CD4-positive, CD25-positive, alpha-beta regulatory T cell (primary cell): ENCODE data around the gene SLC13A4. TPM values are rescaled to one million over a fixed set of nuclear protein-coding genes. Genes with fewer than 3 reads are reported as not detected.
"Not testable (repeated sequence)": the region's sequence is repeated elsewhere in the genome, so short reads cannot be mapped to it uniquely, and the experiment has no call there.

Experiments
- ATAC-seq, 2 donors: fragments of 150-1000 bp; cut with Tn5 transposase; one replicate each; pipeline ENCODE4 v1.10.0; 2021; ENCODE audit warnings: low read depth in 2 of 2, moderate number of reproducible peaks in 2 of 2, moderate library complexity in 1 of 2
- DNase-seq, 3 donors: peaks; one replicate each; pipeline versions ENCODE4 v3.0.0 to v3.0.0-alpha.2; 2012 to 2022; ENCODE audit warnings: mixed read lengths in 1 of 3
- H3K27ac ChIP-seq: one replicate; pipeline ENCODE4 v1.7.0; 2013; ENCODE audit warnings: mild to moderate bottlenecking, low read length; ENCODE audit not compliant: insufficient read depth, poor library complexity, severe bottlenecking
- H3K27me3 ChIP-seq: one replicate; pipeline ENCODE4 v1.7.0; 2013; ENCODE audit warnings: low read length; ENCODE audit not compliant: control insufficient read depth, insufficient read depth
- H3K36me3 ChIP-seq: one replicate; pipeline ENCODE4 v1.7.0; 2013; ENCODE audit warnings: mild to moderate bottlenecking, low read length, moderate library complexity; ENCODE audit not compliant: control insufficient read depth, insufficient read depth
- H3K4me1 ChIP-seq: 2 replicates; pipeline ENCODE4 v1.7.0; 2013; ENCODE audit warnings: mild to moderate bottlenecking, low read length; ENCODE audit not compliant: insufficient read depth, control insufficient read depth, poor library complexity, severe bottlenecking
- H3K4me3 ChIP-seq: one replicate; pipeline ENCODE4 v1.7.0; 2013; ENCODE audit warnings: low read depth, mild to moderate bottlenecking, low read length, moderate library complexity
- H3K9me3 ChIP-seq, 2 experiments: 1 replicate in 1 of 2; 2 replicates in 1 of 2; pipeline ENCODE4 v1.7.0; 2013; ENCODE audit warnings: low read length in 2 of 2, mild to moderate bottlenecking in 1 of 2, moderate library complexity in 1 of 2; ENCODE audit not compliant: control insufficient read depth in 2 of 2
- H3K27ac Mint-ChIP-seq, 3 donors: one replicate each; pipeline ENCODE4 v1.8.0; 2020 to 2022; ENCODE audit warnings: mild to moderate bottlenecking in 3 of 3, mixed read lengths in 3 of 3, moderate library complexity in 2 of 3
- H3K27me3 Mint-ChIP-seq: one replicate; pipeline ENCODE4 v1.8.0; 2022; ENCODE audit warnings: mild to moderate bottlenecking, mixed read lengths
- H3K36me3 Mint-ChIP-seq: one replicate; pipeline ENCODE4 v1.8.0; 2020; ENCODE audit warnings: mixed read lengths
- H3K4me1 Mint-ChIP-seq, 4 donors: one replicate each; pipeline ENCODE4 v1.8.0; 2020 to 2022; ENCODE audit warnings: mixed read lengths in 4 of 4, mild to moderate bottlenecking in 1 of 4
- H3K4me3 Mint-ChIP-seq, 4 donors: one replicate each; pipeline ENCODE4 v1.8.0; 2020 to 2022; ENCODE audit warnings: mild to moderate bottlenecking in 4 of 4, mixed read lengths in 4 of 4, moderate library complexity in 3 of 4
- H3K9me3 Mint-ChIP-seq, 7 donors: one replicate each; pipeline ENCODE4 v1.8.0; 2020 to 2022; ENCODE audit warnings: mixed read lengths in 7 of 7, mild to moderate bottlenecking in 3 of 7, moderate library complexity in 2 of 7
- polyA plus RNA-seq, 4 donors: library from polyadenylated mRNA; unstranded; fragments of 300-500 nt; fragmentation: Illumina TruSeq; gene quantifications; one replicate each; pipeline ENCODE4 v1.2.3, GENCODE V29; 2021
- total RNA-seq: library from RNA; stranded (reverse); gene quantifications from one replicate; pipeline ENCODE4 v1.2.3, GENCODE V29; 2022

The SLC13A4 gene
- total and polyA plus RNA-seq, 5 donors from 2014 or later, result 0.02 to 0.24 (median 0.03) TPM; not detected in 2

DNA sequence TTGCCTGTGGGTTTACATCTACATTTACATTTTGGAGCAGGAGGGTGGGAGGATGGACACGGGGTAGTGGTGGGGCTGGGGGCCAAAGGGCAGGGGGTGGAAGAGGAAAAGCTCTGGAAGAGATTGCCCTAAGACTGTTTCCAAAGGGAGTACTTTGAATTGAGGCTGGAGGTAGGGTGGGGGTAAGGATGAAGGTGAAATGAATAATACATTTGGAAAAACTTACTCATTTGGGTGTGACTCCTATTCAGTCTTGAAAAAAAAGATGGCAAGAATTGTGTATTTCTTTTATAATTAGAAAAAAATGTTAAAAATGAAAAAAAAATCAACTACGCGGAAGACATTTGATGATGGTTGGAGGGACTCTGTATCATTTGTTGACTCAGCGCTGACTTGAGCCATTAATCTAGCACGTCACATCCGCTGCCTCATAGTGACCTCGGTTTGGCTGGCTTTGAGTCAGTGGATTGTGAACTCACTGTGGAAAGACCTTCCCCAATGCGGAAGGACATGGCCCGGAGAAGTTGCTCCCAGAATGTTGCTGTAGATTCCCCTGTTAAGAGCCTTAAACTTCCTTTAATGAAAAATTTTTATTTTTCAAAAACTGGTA lies 17.8 kb upstream of the SLC13A4 start:
- H3K4me1 Mint-ChIP-seq, result no peaks in the 10 kb centered on the region
- no peaks in the 10 kb centered on the region for H3K9me3 Mint-ChIP-seq

DNA sequence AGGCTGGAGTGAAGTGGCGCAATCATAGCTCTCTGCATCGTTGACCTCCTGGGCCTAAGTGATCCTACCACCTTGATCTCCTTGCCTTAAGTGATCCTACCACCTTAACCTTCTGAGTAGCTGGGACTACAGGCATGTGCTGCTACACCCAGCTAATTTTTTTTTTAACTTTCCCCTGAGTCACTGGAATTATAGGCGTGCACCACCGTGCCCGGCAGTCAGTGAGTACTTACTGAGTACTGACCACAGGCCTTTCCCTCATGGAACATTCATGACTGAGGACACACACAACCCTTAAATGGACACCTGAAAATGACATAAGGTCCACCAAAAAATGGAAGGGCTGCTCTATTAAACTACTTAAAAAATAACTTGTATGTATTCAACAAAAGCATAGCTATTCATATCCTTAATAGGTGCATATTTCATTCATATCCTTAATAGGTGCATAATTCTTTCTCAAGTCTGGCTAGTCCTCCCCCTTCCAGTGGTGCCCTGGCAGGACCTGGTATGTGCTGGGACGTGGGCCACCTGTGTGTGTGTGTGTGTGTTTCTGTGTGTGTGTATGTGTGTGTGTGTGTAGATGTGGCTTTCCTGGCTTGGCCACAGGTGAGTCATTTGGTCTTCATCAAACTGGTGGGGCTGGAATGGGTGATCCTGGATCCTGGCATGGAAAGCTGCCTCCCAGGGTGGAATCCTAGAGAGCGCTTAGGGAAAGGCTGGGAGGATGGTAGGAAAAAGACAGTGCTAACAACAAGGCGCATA lies 17.1 kb upstream of the SLC13A4 start:
- DNase-seq, result no peak
- H3K4me3 Mint-ChIP-seq, result no peak overlapping the region
- Histone ChIP-seq H3K36me3 (no peaks in the 10 kb centered on the region), H3K27ac (no peak overlapping the region), H3K9me3 (no peaks in the 10 kb centered on the region), H3K4me3 (no peak overlapping the region), H3K27me3 (no peaks in the 10 kb centered on the region), H3K4me1 (no peaks in the 10 kb centered on the region)
- no peaks in the 10 kb centered on the region for H3K9me3 Mint-ChIP-seq
- no peaks in the 10 kb centered on the region for H3K4me1 Mint-ChIP-seq
- H3K27me3 Mint-ChIP-seq, result peaks cover 4% of the 10 kb centered on the region
- no peaks in the 10 kb centered on the region for H3K36me3 Mint-ChIP-seq
- no peak overlapping the region for H3K27ac Mint-ChIP-seq
- no peak for ATAC-seq

More for the DNA sequence above, 17.8 kb upstream of the SLC13A4 start:
- Mint-ChIP-seq H3K36me3 (no peaks in the 10 kb centered on the region), H3K27me3 (peaks cover 4% of the 10 kb centered on the region), H3K4me3 (no peak overlapping the region), H3K27ac (no peak overlapping the region)
- ATAC-seq (no peak), DNase-seq (no peak)
- Histone ChIP-seq H3K36me3 (no peaks in the 10 kb centered on the region), H3K9me3 (no peaks in the 10 kb centered on the region), H3K27me3 (no peaks in the 10 kb centered on the region), H3K4me1 (no peaks in the 10 kb centered on the region), H3K27ac (no peak overlapping the region), H3K4me3 (no peak overlapping the region)

DNA sequence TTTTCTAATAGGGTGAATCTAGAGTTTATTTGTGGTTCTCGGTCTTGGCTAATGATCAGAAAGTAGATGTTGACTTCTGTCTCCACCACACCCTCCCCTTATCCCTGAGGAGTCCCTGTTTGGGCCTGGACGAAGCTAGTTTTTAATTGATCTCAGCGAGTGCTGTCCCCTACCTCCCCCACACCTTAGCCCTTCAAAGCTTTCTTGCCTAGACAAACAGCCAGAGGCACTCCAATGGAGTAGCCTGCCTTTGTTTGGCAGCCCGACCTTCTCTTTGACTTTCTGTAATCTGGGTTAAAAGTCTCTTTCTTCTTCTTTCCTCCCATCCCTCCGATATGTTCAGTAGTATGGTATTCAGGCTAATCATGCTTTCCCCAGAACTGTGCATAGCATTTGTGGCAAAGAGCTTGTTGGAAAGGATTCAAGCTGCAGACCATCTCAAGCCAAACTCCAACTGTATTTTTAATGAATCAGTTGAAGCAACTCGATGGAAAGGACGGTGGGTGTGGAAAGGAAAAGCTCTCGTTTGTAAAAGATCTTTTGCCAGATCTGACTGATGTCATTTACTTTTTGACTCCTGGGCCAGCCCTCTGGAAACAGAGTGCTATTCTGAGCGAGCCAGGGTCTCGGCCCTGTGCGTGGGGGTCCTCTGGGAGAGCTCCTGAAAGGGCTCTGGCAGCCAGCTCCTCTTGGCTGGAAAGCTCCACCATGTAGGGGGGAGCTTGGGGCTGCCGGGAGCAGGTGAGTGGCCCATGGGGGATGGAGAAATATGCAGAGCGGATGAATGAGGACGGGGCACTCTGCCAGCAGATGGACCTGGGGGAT lies 16.1 kb upstream of the SLC13A4 start:
- DNase-seq (no peak), ATAC-seq (no peak)
- no peak overlapping the region for H3K4me3 ChIP-seq
- Mint-ChIP-seq H3K4me3 (no peak overlapping the region), H3K36me3 (no peaks in the 10 kb centered on the region), H3K27ac (no peak overlapping the region), H3K9me3 (no peaks in the 10 kb centered on the region), H3K27me3 (peaks cover 4% of the 10 kb centered on the region), H3K4me1 (no peaks in the 10 kb centered on the region)
- no peaks in the 10 kb centered on the region for H3K36me3 ChIP-seq
- no peaks in the 10 kb centered on the region for H3K4me1 ChIP-seq
- no peak overlapping the region for H3K27ac ChIP-seq
- H3K27me3 ChIP-seq, result no peaks in the 10 kb centered on the region
- no peaks in the 10 kb centered on the region for H3K9me3 ChIP-seq

DNA sequence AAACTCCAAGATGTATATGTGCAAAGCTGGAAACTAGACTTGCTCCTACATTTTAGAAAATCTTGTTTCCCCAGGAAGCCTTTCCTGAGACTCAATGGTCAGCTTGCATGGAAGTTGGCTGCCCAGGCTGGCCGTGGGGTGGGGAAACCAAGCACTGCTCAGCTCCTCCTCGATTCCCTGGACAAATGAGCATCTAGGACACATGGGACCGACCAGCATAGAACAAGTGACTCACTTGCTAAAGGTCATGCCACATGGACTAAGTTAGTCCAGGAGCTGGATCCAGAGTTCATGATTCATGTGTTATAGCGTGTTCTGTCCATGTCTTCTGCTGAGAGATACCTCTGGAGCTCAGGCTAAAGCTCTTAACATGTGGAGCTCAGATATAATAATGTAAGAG lies 14.4 kb upstream of the SLC13A4 start:
- no peaks in the 10 kb centered on the region for H3K36me3 ChIP-seq
- peaks cover 4% of the 10 kb centered on the region for H3K27me3 Mint-ChIP-seq
- H3K4me3 ChIP-seq, result no peak overlapping the region
- peaks cover 0 to 4% (median 0%) of the 10 kb centered on the region in 4 donors for H3K4me1 Mint-ChIP-seq
- no peaks in the 10 kb centered on the region for H3K9me3 ChIP-seq
- no peaks in the 10 kb centered on the region for H3K27me3 ChIP-seq
- no peaks in the 10 kb centered on the region for H3K9me3 Mint-ChIP-seq
- no peaks in the 10 kb centered on the region for H3K36me3 Mint-ChIP-seq
- no peak for DNase-seq
- no peak overlapping the region for H3K27ac Mint-ChIP-seq
- H3K4me1 ChIP-seq, result no peaks in the 10 kb centered on the region
- ATAC-seq, result no peak
- H3K27ac ChIP-seq, result no peak overlapping the region
- H3K4me3 Mint-ChIP-seq, result no peak overlapping the region

DNA sequence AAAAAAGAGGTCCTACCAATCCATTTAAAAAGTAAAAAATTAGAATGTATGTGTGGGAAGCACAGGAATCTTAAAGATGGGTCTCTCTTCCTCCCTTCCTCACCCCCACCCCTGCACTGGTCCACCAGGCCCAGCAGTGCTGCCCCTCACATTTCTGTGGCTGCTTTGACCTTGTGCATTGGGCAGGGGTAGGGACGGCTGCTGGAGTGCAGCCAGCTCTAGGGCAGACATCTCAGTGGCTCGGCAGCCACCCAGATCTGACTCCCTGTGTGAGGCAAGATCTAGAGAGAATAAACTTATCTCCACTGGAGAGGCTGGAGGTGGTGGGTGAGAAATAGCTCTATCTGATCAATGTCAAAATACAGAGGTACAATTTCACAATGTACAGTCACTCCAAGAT lies 13.9 kb upstream of the SLC13A4 start:
- no peak overlapping the region for H3K4me3 Mint-ChIP-seq

DNA sequence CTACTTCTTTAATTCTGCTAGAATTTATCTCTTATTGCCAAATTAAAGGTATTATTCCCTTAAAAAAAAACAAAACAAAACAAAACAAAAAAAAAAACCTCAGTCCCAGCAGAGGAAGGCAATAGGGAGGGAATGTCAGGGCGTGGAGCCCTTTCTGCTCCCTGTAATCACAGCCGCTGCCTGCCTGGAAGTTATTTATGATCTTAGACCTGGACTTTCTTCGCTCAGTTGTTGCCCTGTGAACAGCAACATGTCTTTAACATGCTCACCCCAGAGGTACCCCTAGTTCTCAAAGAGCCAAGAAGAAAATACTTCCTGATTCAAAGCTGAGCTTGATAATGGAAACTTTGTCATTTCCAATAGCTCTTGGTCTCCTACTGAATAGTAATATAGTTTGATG lies 12.9 kb upstream of the SLC13A4 start:
- no peaks in the 10 kb centered on the region for H3K4me1 ChIP-seq
- ATAC-seq (no peak), DNase-seq (no peak)
- peaks cover 0 to 4% (median 0%) of the 10 kb centered on the region in 4 donors for H3K4me1 Mint-ChIP-seq
- H3K27ac ChIP-seq, result no peak overlapping the region
- H3K27me3 Mint-ChIP-seq, result peaks cover 4% of the 10 kb centered on the region
- no peaks in the 10 kb centered on the region for H3K36me3 ChIP-seq
- no peak overlapping the region for H3K4me3 ChIP-seq
- H3K27ac Mint-ChIP-seq, result no peak overlapping the region
- H3K9me3 Mint-ChIP-seq, result no peaks in the 10 kb centered on the region
- H3K9me3 ChIP-seq, result no peaks in the 10 kb centered on the region
- H3K4me3 Mint-ChIP-seq, result no peak overlapping the region
- H3K36me3 Mint-ChIP-seq, result no peaks in the 10 kb centered on the region
- H3K27me3 ChIP-seq, result no peaks in the 10 kb centered on the region

More for the DNA sequence above, 13.9 kb upstream of the SLC13A4 start:
- no peak overlapping the region for H3K27ac Mint-ChIP-seq
- ATAC-seq (no peak), DNase-seq (no peak)
- no peaks in the 10 kb centered on the region for H3K36me3 Mint-ChIP-seq
- Histone ChIP-seq H3K4me1 (no peaks in the 10 kb centered on the region), H3K9me3 (no peaks in the 10 kb centered on the region), H3K4me3 (no peak overlapping the region), H3K36me3 (no peaks in the 10 kb centered on the region), H3K27me3 (no peaks in the 10 kb centered on the region), H3K27ac (no peak overlapping the region)
- peaks cover 0 to 4% (median 0%) of the 10 kb centered on the region in 4 donors for H3K4me1 Mint-ChIP-seq
- peaks cover 4% of the 10 kb centered on the region for H3K27me3 Mint-ChIP-seq
- no peaks in the 10 kb centered on the region for H3K9me3 Mint-ChIP-seq

DNA sequence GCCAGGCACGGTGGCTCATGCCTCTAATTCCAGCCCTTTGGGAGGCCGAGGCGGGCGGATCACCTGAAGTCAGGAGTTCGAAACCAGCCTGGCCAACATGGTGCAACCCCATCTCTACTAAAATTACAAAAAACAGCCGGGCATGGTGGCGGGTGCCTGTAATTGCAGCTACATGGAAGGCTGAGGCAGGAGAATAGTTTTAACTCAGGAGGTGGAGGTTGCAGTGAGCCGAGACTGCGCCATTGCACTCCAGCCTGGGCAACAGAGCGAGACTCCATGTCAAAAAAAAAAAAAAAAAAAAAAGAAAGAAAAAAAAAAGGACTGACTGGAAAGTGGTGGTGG lies 9.3 kb upstream of the SLC13A4 start:
- H3K27me3 ChIP-seq, H3K27ac ChIP-seq, H3K36me3 ChIP-seq, H3K9me3 ChIP-seq, H3K4me3 ChIP-seq, H3K4me1 ChIP-seq, H3K9me3 Mint-ChIP-seq, H3K36me3 Mint-ChIP-seq, H3K27ac Mint-ChIP-seq, DNase-seq, H3K27me3 Mint-ChIP-seq, H3K4me3 Mint-ChIP-seq, H3K4me1 Mint-ChIP-seq, ATAC-seq: not testable (repeated sequence)
